Keratinocyte (primary cell): ENCODE measurements around the gene MLIP.
"Not testable (repeated sequence)": the region's sequence is repeated elsewhere in the genome, so short reads cannot be mapped to it uniquely, and the experiment has no call there.

Experiments used
- EZH2 ChIP-seq: IDR thresholded peaks from one replicate; pipeline ENCODE4 v1.6.1; 2012; ENCODE audit warnings: inconsistent platforms, mild to moderate bottlenecking, low read length, moderate library complexity
- TF ChIP-seq, protein P1 (sequence below), 3 experiments: IDR thresholded peaks in 1 of 3; conservative IDR thresholded peaks in 1 of 3; optimal IDR thresholded peaks in 1 of 3; 2 replicates in 2 of 3; 3 replicates in 1 of 3; pipeline versions ENCODE3 to v1.5.1; 2011; ENCODE audit warnings: low read length in 3 of 3, mild to moderate bottlenecking in 3 of 3, moderate library complexity in 2 of 3, control low read depth in 1 of 3, inconsistent platforms in 1 of 3; ENCODE audit not compliant: insufficient read depth in 2 of 3; ENCODE audit errors: extremely low read depth in 1 of 3

DNA sequence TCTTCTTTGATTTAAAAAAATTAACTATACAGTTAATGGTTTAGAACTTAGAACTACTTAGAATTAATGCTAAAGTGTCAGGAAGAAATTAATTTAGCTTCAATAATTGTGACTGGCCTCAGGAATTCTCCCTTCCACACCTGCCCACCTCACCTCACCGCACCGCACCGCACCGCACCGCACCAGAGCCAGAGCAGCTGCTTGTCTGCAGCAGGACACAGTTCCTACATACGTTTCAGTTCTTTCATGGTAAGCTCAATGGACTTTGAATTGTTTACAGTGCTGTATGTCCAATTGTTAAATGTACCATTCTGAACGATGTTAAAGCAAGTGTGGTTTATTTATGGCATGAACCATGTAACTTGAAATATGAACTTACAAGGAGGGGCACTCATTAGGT is 98.7 kb downstream of the MLIP start:
- TF ChIP-seq, protein P1, sequence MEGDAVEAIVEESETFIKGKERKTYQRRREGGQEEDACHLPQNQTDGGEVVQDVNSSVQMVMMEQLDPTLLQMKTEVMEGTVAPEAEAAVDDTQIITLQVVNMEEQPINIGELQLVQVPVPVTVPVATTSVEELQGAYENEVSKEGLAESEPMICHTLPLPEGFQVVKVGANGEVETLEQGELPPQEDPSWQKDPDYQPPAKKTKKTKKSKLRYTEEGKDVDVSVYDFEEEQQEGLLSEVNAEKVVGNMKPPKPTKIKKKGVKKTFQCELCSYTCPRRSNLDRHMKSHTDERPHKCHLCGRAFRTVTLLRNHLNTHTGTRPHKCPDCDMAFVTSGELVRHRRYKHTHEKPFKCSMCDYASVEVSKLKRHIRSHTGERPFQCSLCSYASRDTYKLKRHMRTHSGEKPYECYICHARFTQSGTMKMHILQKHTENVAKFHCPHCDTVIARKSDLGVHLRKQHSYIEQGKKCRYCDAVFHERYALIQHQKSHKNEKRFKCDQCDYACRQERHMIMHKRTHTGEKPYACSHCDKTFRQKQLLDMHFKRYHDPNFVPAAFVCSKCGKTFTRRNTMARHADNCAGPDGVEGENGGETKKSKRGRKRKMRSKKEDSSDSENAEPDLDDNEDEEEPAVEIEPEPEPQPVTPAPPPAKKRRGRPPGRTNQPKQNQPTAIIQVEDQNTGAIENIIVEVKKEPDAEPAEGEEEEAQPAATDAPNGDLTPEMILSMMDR (optimal IDR thresholded peaks at IDR 0.05 in 1 of 3, IDR thresholded peaks at IDR 0.05 in 1 of 3, conservative IDR thresholded peaks at IDR 0.05 in 1 of 3; ENCODE audit: extremely low read depth in 1 of 3, insufficient read depth in 2 of 3, low read length in 3 of 3) = not testable (repeated sequence)
- TF ChIP-seq EZH2 = not testable (repeated sequence)
